H1 (cell line): ENCODE measurements around the gene PHACTR1.

ENCODE experiments used
- CEBPB ChIP-seq: IDR thresholded peaks from 2 replicates; pipeline ENCODE4 v1.6.1; 2012; ENCODE audit warnings: low read depth, low read length
- CHD2 ChIP-seq: IDR thresholded peaks from 2 replicates; pipeline ENCODE4 v1.6.1; 2012; ENCODE audit warnings: low read length, improper control_type of control experiment
- CTCF ChIP-seq, 3 experiments: IDR thresholded peaks; 1 replicate in 2 of 3; 2 replicates in 1 of 3; pipeline versions ENCODE4 v1.5.1 to v1.6.1; 2011; ENCODE audit warnings: low read length in 3 of 3, mild to moderate bottlenecking in 3 of 3, inconsistent platforms in 2 of 3, low read depth in 1 of 3, moderate library complexity in 1 of 3; ENCODE audit not compliant: insufficient read depth in 1 of 3; ENCODE audit errors: control extremely low read depth in 1 of 3
- EP300 ChIP-seq, 2 experiments: IDR thresholded peaks; 1 replicate in 1 of 2; 2 replicates in 1 of 2; pipeline ENCODE4 v1.6.1; 2011 to 2012; ENCODE audit warnings: low read depth in 2 of 2, low read length in 2 of 2, mild to moderate bottlenecking in 2 of 2, borderline replicate concordance in 1 of 2, inconsistent platforms in 1 of 2, moderate library complexity in 1 of 2
- GTF2F1 ChIP-seq: IDR thresholded peaks from 2 replicates; pipeline ENCODE4 v1.6.1; 2012; ENCODE audit warnings: low read depth, low read length, improper control_type of control experiment, borderline replicate concordance
- JUN ChIP-seq: IDR thresholded peaks from 2 replicates; pipeline ENCODE4 v1.6.1; 2011; ENCODE audit warnings: low read depth, mild to moderate bottlenecking, improper control_type of control experiment, low read length
- MAX ChIP-seq: IDR thresholded peaks from 2 replicates; pipeline ENCODE4 v1.6.1; 2012; ENCODE audit warnings: inconsistent platforms
- POLR2A ChIP-seq, 2 experiments: IDR thresholded peaks; 1 replicate in 1 of 2; 2 replicates in 1 of 2; pipeline ENCODE4 v1.6.1; 2011; ENCODE audit warnings: low read depth in 2 of 2, low read length in 2 of 2, mild to moderate bottlenecking in 2 of 2; ENCODE audit errors: control extremely low read depth in 1 of 2
- SP4 ChIP-seq: IDR thresholded peaks from 2 replicates; pipeline ENCODE4 v1.6.1; 2012; ENCODE audit warnings: low read length, inconsistent platforms

- TF ChIP-seq CTCF (IDR thresholded peaks at IDR 0.05; ENCODE audit: control extremely low read depth in 1 of 3, insufficient read depth in 1 of 3, low read depth in 1 of 3, low read length in 3 of 3) (no peak), EP300 (IDR thresholded peaks at IDR 0.05; ENCODE audit: borderline replicate concordance in 1 of 2, low read depth in 2 of 2, low read length in 2 of 2) (no peak), JUN (no peak), POLR2A (IDR thresholded peaks at IDR 0.05; ENCODE audit: control extremely low read depth in 1 of 2, low read depth in 2 of 2, low read length in 2 of 2) (no peak), SP4 (no peak), CEBPB (no peak), MAX (no peak), GTF2F1 (no peak), CHD2 (no peak)
Observed at GRCh38 chr6:12924911-12925310, 208.3 kb downstream of the PHACTR1 start.
